Kasumi-1 (cell line): ENCODE measurements around the gene LIN9.
"Not testable (repeated sequence)": the region's sequence is repeated elsewhere in the genome, so short reads cannot be mapped to it uniquely, and the experiment has no call there.

Experiments
- DNase-seq, 2 experiments: peaks; one replicate each; lab custom pipeline; 2025; lab: John Stamatoyannopoulos, UW

LIN9 gene

DNA sequence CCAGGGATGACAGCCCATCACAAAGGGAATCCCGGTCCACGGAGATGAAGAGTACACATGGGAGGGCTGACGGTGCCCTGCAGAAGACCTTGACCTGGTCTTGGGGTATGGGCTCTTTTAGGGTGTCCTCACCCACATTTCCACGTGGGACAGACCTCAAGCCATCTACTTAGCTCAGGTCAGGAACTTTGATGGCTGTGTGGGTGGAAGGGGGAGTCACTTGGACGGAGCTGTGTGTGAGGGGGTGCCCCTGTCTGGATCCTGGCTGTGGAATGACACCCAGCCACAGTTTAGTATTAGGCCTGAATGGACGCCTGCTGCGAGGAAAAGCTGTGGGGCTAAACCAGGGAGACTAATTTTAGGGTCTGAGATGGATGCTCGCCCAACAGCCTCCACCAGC is 96.4 kb downstream of the LIN9 start:
- DNase-seq: no peak

DNA sequence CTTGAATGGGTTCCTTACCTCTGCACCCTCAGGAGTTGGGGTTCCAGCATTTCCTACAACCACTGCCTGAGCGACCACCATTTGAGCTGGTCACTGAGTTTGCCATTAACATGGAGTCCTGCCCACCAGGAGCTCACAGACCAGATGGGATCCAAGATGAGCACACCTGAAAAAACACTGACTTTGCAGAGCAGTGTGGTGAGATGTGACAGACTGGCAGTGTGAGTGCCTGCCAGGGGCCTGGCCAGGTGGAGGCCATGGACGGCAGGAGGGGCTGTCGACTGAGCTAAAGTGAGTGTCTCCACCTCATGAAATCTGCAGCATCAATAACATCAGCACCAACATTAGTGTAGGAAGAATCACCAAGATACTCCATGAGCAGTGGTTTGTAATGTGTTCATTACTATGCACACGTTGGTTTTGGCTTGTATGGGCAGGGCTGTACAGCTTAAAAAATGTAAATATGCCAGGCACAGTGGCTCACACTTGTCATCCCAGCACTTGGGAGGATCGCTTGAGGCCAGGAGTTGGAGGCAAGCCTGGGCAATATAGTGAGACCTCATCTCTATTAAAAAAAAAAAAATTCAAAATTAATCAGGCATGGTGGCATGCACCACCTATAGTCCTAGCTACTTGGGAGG is 97.7 kb downstream of the LIN9 start:
- DNase-seq: no peak

DNA sequence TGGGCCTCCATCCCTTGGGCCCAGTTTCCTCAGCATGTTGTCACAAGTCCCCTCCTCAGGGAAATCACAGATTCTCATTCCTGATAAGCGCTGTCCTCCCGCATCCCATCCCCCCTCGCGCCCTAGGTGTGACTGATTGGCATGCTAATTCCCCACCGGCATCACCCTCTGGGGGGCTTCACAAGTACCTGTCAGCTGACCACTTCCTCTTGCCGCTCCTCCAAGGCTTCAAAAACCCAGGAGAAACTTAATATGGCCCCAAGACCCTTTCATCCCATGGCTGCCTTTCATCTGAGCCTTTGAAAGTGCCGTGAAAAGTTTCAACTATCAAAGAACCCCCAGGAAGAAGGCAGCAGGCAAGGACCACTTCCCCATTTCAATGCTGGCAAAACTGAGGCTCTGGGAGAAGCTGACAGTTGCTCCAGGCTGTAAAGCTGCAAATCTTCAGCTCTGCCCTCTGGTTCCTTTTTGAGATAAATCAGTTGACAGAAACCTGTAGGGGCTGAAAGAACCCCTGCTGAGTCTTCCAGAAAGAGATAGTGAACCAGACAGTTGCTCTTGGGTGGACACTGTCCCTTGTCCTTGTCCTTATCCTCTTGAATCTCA is 98.3 kb downstream of the LIN9 start:
- DNase-seq: no peak

DNA sequence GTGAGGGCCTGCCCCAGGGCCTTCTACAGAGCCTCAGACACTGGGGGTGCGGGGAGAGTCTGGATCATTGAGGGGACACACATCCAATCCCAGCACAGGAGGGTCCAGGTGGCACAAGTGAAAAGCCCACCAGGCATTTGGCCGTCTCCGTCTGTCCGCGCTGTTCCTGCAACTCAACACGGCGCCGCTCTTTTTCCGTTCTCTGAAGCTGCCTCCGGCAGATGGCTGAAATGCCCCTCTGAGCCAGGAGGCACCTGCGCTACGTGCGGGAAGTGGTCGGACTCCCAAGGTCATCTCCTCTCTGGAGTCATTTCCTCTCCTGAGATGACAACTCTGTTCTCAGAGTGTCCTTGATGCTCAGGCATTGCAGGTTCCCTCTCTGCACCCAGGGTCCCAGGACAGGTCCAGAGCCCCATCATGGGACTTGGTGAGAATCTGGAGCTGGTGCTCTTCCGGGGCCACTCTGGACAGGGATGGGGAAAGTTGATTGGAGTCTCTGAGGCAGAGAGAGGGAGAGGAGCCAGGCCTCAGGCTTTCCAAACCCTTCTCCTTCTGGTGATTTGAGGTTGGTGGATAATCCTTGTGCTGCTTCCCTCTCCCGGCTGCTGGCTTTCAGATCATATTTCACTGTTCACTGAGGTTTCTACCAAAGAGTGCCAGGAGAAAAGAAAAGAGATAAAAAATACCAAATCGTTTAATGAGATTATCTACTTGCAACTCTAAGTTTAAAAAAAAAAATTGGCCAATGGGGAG is 99.5 kb downstream of the LIN9 start:
- no peak for DNase-seq

DNA sequence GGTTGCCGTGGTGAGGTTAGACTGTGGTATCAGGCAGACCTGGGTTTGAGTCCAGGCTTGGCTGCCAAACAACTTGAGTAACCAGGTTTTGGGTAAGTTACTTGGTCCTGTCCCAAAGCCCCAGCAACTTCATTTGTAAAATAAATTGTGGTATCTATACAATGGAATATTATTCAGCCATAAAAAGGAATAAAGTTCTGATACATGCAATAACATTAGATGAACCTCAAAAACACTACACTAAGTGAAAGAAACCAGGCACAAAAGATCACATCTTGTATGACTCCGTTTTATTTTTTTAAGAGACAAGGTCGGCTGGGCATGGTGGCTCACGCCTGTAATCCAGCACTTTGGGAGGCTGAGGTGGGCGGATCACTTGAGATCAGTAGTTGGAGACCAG is 101.9 kb downstream of the LIN9 start:
- no peak for DNase-seq

DNA sequence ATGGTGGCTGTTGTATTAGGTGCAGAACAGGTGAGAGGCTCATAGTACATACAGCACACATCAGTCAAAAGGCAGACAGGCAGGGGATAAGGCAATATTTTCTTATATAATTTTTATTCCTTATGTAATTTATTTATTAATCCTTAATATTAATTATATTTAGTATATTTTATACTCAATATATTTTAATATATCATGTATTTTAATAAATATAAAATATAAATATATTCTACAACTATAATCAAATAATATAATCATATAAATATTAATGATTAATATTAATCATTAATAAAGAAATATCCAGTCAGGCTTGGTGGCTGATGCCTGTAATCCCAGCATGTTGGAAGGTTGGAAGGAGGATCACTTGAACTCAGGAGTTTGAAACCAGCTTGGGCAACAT is 104.8 kb downstream of the LIN9 start:
- no peak for DNase-seq

DNA sequence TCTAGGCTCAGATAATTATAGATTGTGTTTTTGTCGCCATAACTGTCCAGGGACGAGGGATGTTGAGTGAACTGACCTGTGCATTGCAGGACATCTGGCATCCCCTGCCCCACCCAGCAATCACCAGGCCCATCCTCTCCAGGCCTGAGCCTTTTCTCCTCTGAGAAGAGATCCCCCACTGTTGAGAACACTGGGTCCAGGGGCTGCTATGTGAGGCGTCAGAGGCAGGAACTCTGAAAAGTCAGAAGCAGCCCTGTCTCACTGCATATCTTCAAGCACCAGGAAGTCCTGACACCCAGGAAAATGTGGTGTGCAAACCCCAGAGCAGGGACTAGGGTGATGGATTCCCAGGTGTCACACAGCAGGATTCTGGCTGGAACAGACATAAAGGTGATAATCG is 105.3 kb downstream of the LIN9 start:
- no peak for DNase-seq

DNA sequence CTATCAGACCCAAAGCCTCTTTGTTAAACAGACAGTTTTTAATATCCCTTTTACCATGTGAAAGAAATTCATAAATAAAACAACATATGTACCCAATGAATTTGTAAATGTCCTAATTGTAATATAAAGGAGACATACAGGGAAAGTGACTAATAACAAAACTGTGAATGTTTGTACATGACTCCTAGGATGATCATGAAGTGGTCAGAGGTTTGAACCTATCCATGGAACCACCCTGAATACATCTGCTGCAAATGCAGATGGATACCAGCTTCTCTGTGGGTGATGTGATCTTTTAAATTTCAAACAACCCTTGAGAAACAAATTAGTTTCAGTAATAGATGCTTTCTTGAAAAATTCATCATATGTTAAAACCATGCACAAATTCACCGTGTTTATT is 105.7 kb downstream of the LIN9 start:
- no peak for DNase-seq

DNA sequence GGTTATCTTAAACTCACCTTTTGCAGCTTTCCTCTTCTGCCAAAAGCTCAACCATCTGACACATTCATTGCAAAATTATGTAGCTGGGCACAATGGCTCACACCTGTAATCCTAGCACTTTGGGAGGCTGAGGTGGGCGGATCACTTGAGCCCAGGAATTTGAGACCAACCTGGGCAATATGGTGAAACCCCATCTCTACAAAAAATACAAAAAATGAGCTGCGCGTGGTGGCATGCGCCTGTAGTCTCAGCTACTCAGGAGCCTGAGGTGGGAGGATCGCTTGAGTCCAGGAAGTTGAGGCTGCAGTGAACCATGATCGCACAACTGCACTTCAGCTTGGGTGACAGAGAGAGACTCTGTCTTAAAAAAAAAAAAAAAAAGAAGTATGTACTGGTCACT is 106.3 kb downstream of the LIN9 start:
- not testable (repeated sequence) for DNase-seq

DNA sequence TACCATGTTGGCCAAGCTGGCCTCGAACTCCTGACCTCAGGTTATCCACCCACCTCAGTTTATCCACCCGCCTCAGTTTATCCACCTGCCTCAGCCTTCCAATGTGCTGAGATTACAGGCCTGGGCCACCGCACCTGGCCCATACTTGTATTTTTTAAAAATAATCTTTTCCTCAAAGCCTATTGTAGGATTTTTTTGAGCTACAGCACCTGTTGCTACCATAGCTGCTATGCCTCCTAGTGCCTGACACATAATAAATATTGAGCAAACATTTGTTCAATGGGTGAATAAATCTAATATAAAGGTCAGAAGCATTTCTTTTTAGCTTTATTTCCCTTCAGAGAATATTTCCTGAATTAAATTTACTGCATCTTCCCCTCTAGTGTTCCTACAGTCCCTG is 106.7 kb downstream of the LIN9 start:
- DNase-seq: no peak

DNA sequence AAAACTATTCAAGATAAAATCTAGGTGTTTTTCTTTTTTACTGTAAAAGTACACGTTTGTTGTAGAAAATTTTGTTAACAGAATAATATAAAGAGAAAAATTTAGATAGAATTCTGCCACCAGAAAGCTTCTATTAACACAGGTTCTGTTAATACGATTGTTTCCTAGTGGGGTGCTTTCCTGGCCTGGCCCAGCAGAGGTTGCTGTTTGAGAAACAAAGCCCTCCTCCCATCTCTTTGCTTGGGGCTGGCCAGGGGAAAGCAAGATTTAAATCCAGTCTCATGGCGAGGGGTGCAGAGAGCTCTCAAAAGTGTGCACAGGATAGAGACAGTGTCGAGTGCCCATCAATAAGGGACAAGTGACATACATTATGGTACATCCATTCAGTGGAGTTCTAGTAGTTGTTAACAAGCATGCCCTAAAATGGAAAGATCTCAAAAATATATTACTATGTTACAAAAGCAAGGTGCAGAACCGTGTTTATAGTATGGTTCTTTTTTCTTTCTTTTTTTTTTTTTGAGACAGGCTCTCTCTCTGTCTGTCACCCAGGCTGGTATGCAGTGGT is 107.9 kb downstream of the LIN9 start:
- peak; percentile 35 to 63 for DNase-seq

DNA sequence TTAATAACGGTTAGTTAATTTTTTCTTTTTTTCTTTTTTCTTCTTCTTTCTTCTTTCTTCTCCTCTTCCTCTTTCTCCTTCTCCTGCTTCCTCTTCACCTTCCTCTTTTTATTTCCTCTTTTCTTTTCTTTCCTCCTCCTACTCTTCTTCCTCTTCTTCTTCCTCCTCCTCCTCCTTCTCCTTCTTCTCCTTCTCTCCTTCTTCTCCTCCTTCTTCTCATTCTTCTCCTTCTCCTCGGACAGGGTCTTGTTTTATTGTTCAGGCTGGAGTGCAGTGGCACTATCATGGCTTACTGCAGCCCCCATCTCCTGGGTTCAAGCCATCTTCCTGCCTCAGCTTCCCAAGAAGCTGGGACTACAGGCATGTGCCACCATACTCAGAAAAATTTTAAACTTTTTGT is 109.0 kb downstream of the LIN9 start:
- no peak for DNase-seq

DNA sequence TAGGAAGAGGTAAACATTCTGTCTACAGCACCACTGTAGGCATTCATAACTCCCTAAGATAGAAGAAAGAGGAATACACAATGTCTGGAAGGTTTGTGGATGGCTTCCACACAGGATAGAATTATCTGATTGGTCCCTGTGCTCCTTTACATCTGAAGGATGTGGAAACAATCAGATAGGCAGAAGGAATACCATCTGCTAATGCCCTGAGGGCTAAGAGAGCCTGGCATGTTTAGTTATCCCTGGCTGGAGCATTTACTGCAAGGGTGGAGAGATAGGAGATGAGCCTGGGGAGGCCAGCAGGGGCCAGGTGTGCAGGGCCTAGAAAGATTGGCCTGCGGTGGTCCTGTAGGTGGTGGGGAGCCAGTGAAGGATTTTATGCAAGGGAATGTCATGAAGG is 113.8 kb downstream of the LIN9 start:
- DNase-seq: no peak

DNA sequence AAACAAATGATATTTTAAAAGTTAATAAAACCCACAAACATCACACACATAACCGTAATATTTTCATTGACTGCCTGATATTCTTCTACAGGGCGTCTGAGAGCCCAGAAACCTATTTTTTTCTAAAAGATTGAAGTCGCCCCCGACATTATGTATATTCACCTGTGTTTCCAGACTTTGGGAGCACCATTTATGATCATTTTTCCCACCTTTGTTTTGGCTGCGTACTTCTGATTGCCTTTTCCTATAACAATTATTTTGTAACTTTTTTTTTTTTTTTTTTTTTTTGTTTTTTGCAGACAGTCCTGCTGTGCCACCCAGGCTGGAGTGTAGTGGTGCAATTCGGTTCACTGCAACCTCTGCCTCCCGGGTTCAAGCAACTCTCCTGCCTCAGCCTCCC is 121.6 kb downstream of the LIN9 start:
- DNase-seq: no peak

DNA sequence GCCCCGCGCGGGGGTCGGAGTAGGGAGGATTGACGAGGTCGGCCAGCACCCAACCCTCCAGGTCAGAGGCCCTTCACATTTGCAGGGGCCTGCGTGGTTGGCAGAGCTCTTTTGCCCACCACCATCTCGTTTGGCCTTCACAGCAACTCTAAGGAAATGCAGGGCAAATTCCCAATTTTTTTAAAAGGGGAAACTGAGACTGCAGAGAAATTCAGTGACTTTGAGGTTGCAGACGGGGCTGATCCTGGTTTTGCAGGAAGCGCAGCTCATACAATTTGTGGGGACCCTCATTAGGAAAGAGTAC is 122.0 kb downstream of the LIN9 start:
- DNase-seq: no peak

DNA sequence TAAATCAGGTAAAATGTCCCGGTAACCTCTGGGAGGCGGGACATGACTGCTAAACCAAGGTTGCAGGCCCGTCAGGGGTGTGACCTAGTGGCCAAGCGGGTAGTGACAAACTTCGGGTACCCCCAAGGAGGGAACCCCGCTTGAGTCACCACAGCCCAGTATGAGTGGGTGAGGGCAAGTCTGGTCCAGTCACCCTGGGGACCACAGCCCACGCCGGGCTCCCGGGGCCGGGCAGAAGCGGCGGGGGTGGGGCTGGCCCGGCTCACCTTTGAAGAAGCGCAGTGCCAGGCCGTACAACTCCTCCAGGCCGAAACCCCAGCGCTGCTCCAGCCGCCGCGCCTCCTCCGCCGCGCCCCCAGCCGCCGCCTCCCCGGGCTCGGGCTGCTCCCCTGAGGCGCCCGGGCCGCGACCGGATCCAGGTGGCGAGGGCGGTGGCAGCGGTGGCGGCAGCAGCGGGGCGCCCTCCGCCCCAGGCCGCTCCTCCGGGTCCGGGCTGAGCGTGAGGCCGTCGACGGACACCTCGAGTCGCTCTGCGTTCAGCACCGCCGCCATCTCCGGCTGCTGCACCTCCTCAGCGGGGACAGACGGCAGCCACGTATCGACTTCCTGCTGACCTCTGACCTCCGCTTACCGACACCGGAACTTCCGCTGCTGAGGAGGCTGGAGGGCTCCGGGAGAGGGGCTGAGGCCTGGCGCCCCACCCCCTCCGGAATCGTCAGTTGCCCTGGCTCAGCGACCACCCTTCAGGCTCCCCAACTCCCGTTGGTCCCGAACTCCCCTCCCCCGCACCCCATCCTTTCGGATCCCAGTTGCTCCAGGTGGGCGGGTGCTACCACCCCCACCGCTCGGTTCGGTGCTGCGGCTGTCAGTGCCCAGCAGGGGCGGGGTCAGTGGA is 122.6 kb downstream of the LIN9 start, which contains the start of gene ACBD3:
Gene ACBD3 (minus strand): TSS at position 618 of the 895 bp plus-strand sequence. CDS start 66 bp downstream, at position 552.
- peak; percentile 88 to 92 for DNase-seq

DNA sequence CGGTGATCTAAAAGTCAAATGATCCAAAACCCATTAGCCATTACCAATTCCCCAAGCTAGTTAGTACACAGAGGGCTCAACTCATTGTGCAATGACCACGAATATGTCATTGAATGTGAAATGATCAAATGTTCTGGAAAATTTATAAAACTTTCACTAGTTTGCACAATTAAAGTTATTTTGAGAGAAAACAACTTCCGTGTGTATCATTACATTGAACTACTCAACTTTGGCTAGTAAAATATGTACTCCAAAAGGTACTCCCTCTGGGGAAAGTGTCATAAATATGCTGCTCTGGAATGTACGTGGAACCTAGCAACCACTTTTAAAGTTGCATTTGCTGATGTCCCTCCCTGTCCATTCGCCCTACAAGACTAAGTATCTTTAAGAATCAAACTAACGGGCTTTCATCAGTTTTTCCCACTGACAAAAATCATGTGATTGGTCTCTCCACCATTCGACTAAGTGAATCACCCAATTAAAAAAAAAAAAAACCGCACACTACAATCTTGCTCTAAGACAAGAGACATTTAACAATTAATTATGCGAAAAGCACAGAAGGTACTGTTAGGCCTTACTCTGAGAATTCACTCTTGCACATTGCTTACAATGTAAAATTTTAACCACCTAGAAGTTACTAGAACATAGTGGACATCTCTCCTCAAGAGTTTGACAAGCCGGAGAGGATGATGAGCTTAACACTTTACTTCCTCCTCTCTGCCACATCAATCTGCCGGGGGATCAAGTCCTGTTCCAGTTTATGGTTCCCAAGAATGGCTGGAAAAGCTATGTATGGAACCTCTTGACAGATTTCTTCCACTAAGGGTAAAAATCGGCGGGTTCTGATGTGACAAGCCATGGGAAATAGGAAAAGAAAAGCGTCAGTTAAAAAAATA is 123.6 kb downstream of the LIN9 start:
- peak in 1 of 2 experiments; percentile 8 for DNase-seq

DNA sequence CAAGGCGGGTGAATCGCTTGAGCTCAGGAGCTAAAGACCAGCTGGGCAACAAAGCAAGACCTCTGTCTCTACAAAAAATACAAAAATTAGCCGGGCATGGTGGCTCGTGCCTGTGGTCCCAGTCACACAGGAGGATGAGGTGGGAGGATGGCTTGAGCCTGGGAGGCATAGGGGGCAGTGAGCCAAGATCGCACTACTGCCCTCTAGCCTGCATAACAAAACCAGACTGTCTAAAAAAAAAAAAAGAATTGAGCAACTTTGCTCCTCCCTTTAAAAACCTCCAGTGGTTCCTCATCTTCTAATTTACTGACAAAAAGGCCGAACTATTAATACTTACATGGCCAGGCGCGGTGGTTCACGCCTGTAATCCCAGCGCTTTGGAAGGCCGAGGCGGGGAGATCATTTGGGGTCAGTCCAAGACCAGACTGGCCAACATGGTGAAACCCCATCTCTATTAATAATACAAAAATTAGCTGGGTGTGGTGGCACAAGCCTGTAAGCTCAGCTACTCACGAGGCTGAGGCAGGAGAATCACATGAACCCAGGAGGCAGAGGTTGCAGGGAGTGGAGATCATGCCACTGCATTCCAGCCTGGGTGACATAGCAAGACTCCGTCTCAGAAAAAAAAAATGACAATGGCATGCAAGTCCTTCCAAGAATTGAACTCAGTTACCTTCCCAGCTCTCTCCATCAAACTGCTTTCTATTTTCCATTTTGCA is 126.8 kb downstream of the LIN9 start:
- peak; percentile 83 to 90 for DNase-seq
